ENCODE results near the gene GALR3.

Gene GALR3

GRCh38 chr22:37803639-37804351 is 19.4 kb upstream of the GALR3 start:
- no peak for DNase-seq

GRCh38 chr22:37804352-37804880 is 18.8 kb upstream of the GALR3 start:
- DNase-seq: no peak

- peak; percentile 14 to 33 (median 24) for DNase-seq
Observed at GRCh38 chr22:37804881-37805809, 18.0 kb upstream of the GALR3 start.

- DNase-seq: no peak
Observed at GRCh38 chr22:37805810-37806277, 17.3 kb upstream of the GALR3 start.

GRCh38 chr22:37806409-37807333 is 16.5 kb upstream of the GALR3 start:
- no peak for DNase-seq

- DNase-seq: peak; percentile 49 to 70 (median 59)
Observed at GRCh38 chr22:37807410-37808293, 15.5 kb upstream of the GALR3 start, which contains the start of gene GCAT. TSS of gene GCAT (plus strand) at chr22:37807934. CDS start at chr22:37807968, 34 bp downstream.

- DNase-seq: no peak
Observed at GRCh38 chr22:37808294-37808657, 14.9 kb upstream of the GALR3 start.

GRCh38 chr22:37809672-37810333 is 13.4 kb upstream of the GALR3 start:
- no peak for DNase-seq

- DNase-seq: no peak
Observed at GRCh38 chr22:37811867-37812266, 11.3 kb upstream of the GALR3 start.

GRCh38 chr22:37812869-37813678 is 10.1 kb upstream of the GALR3 start:
- DNase-seq: no peak

- DNase-seq: no peak
Observed at GRCh38 chr22:37815593-37815992, 7.6 kb upstream of the GALR3 start.

- DNase-seq: no peak
Observed at GRCh38 chr22:37816543-37817180, 6.5 kb upstream of the GALR3 start.

GRCh38 chr22:37817705-37818408 is 5.3 kb upstream of the GALR3 start:
- peak; percentile 60 to 79 (median 68) for DNase-seq

- peak; percentile 7 to 33 (median 22) for DNase-seq
Observed at GRCh38 chr22:37818409-37819104, 4.6 kb upstream of the GALR3 start.

- no peak for DNase-seq
Observed at GRCh38 chr22:37819105-37819433, 4.1 kb upstream of the GALR3 start.

GRCh38 chr22:37820350-37820749 is 2.8 kb upstream of the GALR3 start:
- no peak for DNase-seq

- no peak for DNase-seq
Observed at GRCh38 chr22:37822079-37822833, 926 bp upstream of the GALR3 start.

Measured in activated CD4-positive, CD25-positive, alpha-beta regulatory T cell (primary cell).